ENCODE measurements around the gene IP6K1.
A peak's percentile ranks its signal among the peaks of the same experiment; 100 is the strongest.
"Not testable (repeated sequence)": the region's sequence is repeated elsewhere in the genome, so short reads cannot be mapped to it uniquely, and the experiment has no call there.

Gene IP6K1

DNA sequence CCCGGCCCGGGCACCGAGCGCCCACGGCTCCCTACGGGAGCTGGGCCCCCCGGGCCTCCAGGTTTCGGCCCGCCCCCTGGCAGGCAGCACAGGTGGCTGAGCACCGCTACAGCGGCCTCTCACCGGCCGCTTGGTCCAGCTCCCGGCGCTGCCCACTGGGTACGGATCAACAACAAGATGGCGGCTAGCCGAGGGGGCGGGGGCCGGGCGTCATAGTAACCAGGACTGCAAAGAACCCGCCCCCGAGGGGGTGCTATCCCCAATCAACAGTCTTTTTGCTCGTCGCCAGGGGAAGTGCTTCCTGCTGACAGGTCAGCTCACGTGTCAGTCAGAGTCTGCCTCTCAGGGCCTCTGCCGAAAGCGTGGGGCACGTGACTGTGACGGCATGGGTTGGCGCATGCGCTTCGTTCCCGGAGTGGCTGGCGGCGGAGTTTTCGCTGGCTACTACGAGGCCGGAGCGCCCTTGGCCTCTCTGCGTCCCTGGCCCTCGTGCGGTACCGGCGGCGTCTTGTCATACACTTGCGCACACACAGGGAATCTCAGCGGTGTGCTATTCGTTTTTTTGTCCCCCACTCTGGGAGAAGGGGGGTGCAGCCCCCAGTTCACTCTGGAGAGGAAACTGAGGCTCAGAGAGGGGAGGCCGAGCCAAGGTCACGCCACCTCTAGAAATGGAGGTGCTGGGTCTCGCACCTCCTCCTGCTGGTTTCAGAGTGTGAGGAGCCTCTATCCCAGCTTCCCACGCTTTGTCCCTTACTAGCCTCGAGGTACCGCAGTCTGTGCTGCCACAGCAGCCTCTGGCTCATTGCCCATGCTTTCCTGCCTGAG is at the start of gene IP6K1:
IP6K1 (minus strand) TSS at position 186 of the 825 bp plus-strand sequence. CDS start 38,502 bp downstream, outside the sequence.
- H3K36me3 ChIP-seq (ENCODE audit: control insufficient read depth in 2 of 2, insufficient read depth in 2 of 2, low read length in 2 of 2), result peaks cover under 1% of the 10 kb centered on the region in 2 donors
- H3K27ac ChIP-seq (ENCODE audit: low read length), result peak within 1 kb of the TSS; percentile 87
- H3K4me3 ChIP-seq (ENCODE audit: low read length in 2 of 2), result peak within 1 kb of the TSS; percentile 95 to 97
- H3K4me1 ChIP-seq (ENCODE audit: control insufficient read depth, insufficient read depth, low read length), result peaks cover 29% of the 10 kb centered on the region
- H3K9ac ChIP-seq (ENCODE audit: low read length in 2 of 2), result peak within 1 kb of the TSS; percentile 91 to 94
- no peaks in the 10 kb centered on the region for H3K27me3 ChIP-seq (ENCODE audit: control insufficient read depth in 1 of 2, insufficient read depth in 2 of 2, low read length in 2 of 2)
- H3K9me3 ChIP-seq (ENCODE audit: control insufficient read depth in 2 of 2, low read length in 2 of 2), result no peaks in the 10 kb centered on the region

DNA sequence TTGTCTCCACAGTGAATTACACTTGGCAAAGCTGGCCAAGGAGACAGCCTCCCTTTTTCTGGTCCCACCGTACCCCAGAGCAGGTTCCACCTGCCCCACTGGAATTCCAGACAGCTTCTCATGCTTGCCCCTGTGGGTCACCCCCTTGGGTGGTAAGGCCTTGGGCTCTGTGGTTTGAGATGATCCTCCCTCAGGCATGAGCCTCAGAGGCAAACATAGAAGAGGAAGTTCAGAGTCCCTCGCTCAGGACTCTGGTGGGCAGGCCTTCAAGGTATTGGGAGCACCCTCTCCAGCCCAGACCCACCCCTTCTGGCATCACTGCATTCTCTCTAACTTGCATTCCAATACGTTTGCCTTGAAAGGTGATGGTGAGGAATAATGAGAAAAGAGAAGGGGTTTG is 45.0 kb upstream of the IP6K1 start:
- Histone ChIP-seq H3K27me3 (ENCODE audit: control insufficient read depth in 1 of 2, insufficient read depth in 2 of 2, low read length in 2 of 2) (no peaks in the 10 kb centered on the region), H3K9me3 (ENCODE audit: control insufficient read depth in 2 of 2, low read length in 2 of 2) (no peaks in the 10 kb centered on the region), H3K36me3 (ENCODE audit: control insufficient read depth in 2 of 2, insufficient read depth in 2 of 2, low read length in 2 of 2) (peaks cover 0 to 4% of the 10 kb centered on the region in 2 donors), H3K9ac (ENCODE audit: low read length in 2 of 2) (no peak overlapping the region), H3K4me1 (ENCODE audit: control insufficient read depth, insufficient read depth, low read length) (no peaks in the 10 kb centered on the region), H3K4me3 (ENCODE audit: low read length in 2 of 2) (no peak overlapping the region), H3K27ac (ENCODE audit: low read length) (no peak overlapping the region)

DNA sequence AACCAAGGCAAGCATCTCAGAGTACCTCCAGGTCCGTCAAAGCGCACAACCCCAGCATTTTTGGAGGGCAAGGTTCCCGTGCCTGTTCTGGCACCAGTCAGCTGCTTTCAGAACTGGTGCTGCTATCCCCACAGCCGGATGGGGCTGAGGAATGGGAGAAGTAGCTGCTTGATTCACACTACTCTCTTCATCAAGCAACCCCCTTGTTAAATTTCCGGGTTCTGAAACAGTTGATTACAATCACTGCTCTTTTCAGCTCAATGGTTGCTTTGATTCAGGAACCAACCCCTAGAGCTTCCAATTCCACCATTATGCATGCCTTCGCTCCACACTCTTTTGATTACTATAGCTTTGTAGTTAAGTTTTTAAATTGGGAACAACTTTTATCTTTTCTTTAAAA is 39.7 kb upstream of the IP6K1 start:
- H3K27ac ChIP-seq (ENCODE audit: low read length), result no peak overlapping the region
- H3K9ac ChIP-seq (ENCODE audit: low read length in 2 of 2), result no peak overlapping the region
- no peaks in the 10 kb centered on the region for H3K9me3 ChIP-seq (ENCODE audit: control insufficient read depth in 2 of 2, low read length in 2 of 2)
- no peaks in the 10 kb centered on the region for H3K4me1 ChIP-seq (ENCODE audit: control insufficient read depth, insufficient read depth, low read length)
- H3K4me3 ChIP-seq (ENCODE audit: low read length in 2 of 2), result no peak overlapping the region
- H3K27me3 ChIP-seq (ENCODE audit: control insufficient read depth in 1 of 2, insufficient read depth in 2 of 2, low read length in 2 of 2), result no peaks in the 10 kb centered on the region
- H3K36me3 ChIP-seq (ENCODE audit: control insufficient read depth in 2 of 2, insufficient read depth in 2 of 2, low read length in 2 of 2), result peaks cover 0 to 2% of the 10 kb centered on the region in 2 donors

DNA sequence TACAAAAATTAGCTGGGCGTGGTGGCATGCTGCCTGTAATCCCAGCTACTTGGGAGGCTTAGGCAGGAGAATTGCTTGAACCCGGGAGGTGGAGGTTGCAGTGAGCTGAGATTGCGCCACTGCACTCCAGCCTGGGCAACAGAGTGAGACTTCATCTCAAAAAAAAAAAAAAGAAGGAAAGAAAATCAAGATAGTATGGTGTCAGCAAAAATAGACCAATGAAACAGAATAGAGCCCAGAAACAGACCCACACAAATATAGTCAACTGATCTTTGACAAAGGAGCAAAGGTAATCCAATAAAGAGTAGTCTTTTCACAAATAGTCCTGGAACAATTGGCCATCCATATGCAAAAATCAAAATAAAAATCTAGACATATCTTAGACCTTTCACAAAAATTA is 36.8 kb upstream of the IP6K1 start:
- H3K9me3 ChIP-seq (ENCODE audit: control insufficient read depth in 2 of 2, low read length in 2 of 2); H3K4me1 ChIP-seq (ENCODE audit: control insufficient read depth, insufficient read depth, low read length); H3K27me3 ChIP-seq (ENCODE audit: control insufficient read depth in 1 of 2, insufficient read depth in 2 of 2, low read length in 2 of 2); H3K27ac ChIP-seq (ENCODE audit: low read length); H3K9ac ChIP-seq (ENCODE audit: low read length in 2 of 2); H3K36me3 ChIP-seq (ENCODE audit: control insufficient read depth in 2 of 2, insufficient read depth in 2 of 2, low read length in 2 of 2); H3K4me3 ChIP-seq (ENCODE audit: low read length in 2 of 2): not testable (repeated sequence)

DNA sequence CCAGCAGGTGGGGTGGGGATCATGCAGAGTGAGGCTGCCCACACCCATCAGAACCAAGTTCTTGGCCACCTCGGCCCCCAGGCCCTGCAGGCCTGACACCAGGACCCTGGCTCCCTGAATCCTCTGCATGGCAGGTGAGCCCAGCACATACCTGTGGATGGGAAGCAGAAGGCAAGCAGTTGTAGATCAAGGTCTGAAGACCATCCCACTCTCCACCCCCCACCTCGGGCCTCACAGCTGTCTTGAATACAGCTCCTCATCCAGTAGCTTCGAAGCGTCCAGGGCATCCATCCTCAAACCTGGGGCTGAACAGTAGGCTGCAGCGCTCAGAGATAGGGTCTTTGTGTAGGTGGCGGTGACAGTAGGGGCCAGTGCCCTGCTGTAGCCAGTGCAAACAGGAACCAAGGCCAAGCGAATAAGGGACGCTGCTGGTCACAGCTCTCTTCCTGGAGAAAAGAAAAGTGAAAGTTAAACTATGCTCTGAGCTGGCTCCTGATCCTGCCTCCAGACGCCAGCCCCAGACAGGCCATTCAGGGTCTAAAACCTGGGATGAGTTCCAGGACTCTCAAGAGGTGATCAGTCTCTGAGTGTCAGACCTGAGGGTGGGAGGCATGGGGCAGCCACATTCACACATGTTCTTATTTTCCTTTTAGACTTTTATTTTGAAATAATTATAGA is 27.3 kb upstream of the IP6K1 start, which contains the start of gene UBA7:
UBA7 (minus strand) TSS at position 457 of the 678 bp plus-strand sequence; CDS start at position 291, 166 bp downstream.
- Histone ChIP-seq H3K36me3 (ENCODE audit: control insufficient read depth in 2 of 2, insufficient read depth in 2 of 2, low read length in 2 of 2) (peaks cover 18 to 32% of the 10 kb centered on the region in 2 donors), H3K4me3 (ENCODE audit: low read length in 2 of 2) (peak within 1 kb of the TSS; percentile 86 to 94), H3K27me3 (ENCODE audit: control insufficient read depth in 1 of 2, insufficient read depth in 2 of 2, low read length in 2 of 2) (no peaks in the 10 kb centered on the region), H3K4me1 (ENCODE audit: control insufficient read depth, insufficient read depth, low read length) (peaks cover 18% of the 10 kb centered on the region), H3K9me3 (ENCODE audit: control insufficient read depth in 2 of 2, low read length in 2 of 2) (no peaks in the 10 kb centered on the region), H3K27ac (ENCODE audit: low read length) (peak within 1 kb of the TSS; percentile 55), H3K9ac (ENCODE audit: low read length in 2 of 2) (peak within 1 kb of the TSS; percentile 78 to 83)

DNA sequence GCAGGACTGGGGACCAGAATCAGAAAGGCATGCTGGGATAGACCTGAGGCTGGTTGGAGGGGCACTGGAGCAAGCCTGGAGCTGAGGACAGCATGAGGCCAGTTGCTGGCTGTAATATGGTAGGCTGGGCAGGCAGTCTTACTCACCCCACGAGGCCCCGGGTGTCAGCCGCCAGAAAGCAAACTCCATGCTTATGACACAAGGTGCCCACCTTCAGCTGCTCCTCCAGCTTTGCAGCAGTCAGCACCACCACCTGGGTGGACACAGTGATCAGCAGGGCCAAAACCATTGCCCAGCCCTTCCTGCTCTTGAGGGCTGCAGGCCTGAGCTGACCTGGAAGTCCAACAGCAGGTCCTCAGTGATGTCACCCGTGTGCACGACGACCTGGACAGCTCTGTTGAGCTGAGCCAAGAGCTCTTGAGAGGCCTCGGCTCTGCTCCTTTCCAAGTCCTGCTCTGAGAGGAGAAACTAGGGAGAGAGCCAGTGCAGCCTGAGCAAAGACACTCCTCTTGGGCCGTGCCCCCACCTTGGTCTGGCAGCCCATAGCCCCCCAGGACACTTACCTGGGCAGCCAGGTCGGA is 26.7 kb upstream of the IP6K1 start:
- peaks cover 18 to 32% of the 10 kb centered on the region in 2 donors for H3K36me3 ChIP-seq (ENCODE audit: control insufficient read depth in 2 of 2, insufficient read depth in 2 of 2, low read length in 2 of 2)
- H3K4me1 ChIP-seq (ENCODE audit: control insufficient read depth, insufficient read depth, low read length), result peaks cover 19% of the 10 kb centered on the region
- peak overlapping the region; percentile 55 for H3K27ac ChIP-seq (ENCODE audit: low read length)
- H3K9ac ChIP-seq (ENCODE audit: low read length in 2 of 2), result peak overlapping the region; percentile 78 to 83
- H3K9me3 ChIP-seq (ENCODE audit: control insufficient read depth in 2 of 2, low read length in 2 of 2), result no peaks in the 10 kb centered on the region
- no peaks in the 10 kb centered on the region for H3K27me3 ChIP-seq (ENCODE audit: control insufficient read depth in 1 of 2, insufficient read depth in 2 of 2, low read length in 2 of 2)
- H3K4me3 ChIP-seq (ENCODE audit: low read length in 2 of 2), result peak overlapping the region; percentile 86 to 94

DNA sequence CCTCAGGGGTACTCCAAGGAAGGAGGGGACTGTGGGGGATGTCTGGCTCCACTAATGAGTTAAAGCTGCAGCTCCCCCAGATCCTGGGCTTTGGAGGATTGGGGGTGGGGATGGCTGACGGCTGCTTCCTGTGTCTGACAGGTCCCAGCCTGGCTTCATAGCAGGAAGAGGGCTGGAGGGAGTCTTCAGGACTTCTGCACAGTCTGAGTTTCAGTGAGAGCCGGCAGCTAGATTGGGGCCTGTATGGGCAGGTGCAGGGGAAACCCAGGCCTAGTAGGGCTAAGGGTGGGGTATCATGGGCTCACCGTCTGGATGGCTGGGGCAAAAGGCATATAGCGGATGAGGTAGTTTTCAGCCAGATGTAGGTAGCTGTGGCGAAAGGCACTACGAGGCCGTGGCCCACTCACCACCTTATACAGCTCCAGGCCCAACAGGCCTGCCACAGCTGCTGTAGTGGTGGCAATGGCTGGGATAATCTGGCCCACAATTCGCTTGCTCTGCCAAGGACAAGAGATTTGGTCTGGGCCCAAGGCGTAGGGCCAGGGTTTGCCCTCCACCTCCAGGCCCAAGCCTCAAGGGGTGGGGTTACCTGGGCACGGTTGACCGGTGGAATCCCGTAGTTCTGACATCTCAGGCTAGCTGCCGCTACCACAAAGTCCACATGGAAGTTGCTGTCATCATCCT is 21.2 kb upstream of the IP6K1 start:
- no peak overlapping the region for H3K27ac ChIP-seq (ENCODE audit: low read length)
- no peak overlapping the region for H3K9ac ChIP-seq (ENCODE audit: low read length in 2 of 2)
- H3K36me3 ChIP-seq (ENCODE audit: control insufficient read depth in 2 of 2, insufficient read depth in 2 of 2, low read length in 2 of 2), result peaks cover 18 to 32% of the 10 kb centered on the region in 2 donors
- peaks cover 49% of the 10 kb centered on the region for H3K4me1 ChIP-seq (ENCODE audit: control insufficient read depth, insufficient read depth, low read length)
- no peaks in the 10 kb centered on the region for H3K9me3 ChIP-seq (ENCODE audit: control insufficient read depth in 2 of 2, low read length in 2 of 2)
- no peaks in the 10 kb centered on the region for H3K27me3 ChIP-seq (ENCODE audit: control insufficient read depth in 1 of 2, insufficient read depth in 2 of 2, low read length in 2 of 2)
- H3K4me3 ChIP-seq (ENCODE audit: low read length in 2 of 2), result no peak overlapping the region

DNA sequence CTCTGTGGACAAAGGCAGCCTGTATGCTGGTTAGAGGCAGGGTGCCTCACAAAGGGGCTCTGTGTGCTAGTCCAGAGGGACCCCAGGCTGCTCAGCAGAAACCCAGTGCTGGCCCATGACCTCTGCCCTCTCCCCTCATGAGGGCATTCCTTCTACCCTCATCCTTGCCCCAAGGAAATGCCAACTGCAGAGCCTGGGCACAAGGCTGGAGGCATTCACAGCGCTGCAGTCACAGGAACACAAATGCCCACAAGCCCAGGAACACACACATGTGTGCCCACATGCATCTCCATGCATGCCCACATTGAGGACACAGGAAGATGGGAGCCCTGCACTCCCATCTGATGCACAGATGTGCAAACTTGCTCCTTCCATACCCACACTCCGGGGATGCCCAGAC is 20.5 kb upstream of the IP6K1 start:
- no peak overlapping the region for H3K4me3 ChIP-seq (ENCODE audit: low read length in 2 of 2)
- H3K27me3 ChIP-seq (ENCODE audit: control insufficient read depth in 1 of 2, insufficient read depth in 2 of 2, low read length in 2 of 2), result no peaks in the 10 kb centered on the region
- H3K4me1 ChIP-seq (ENCODE audit: control insufficient read depth, insufficient read depth, low read length), result peaks cover 48% of the 10 kb centered on the region
- no peak overlapping the region for H3K9ac ChIP-seq (ENCODE audit: low read length in 2 of 2)
- H3K36me3 ChIP-seq (ENCODE audit: control insufficient read depth in 2 of 2, insufficient read depth in 2 of 2, low read length in 2 of 2), result peaks cover 18 to 26% of the 10 kb centered on the region in 2 donors
- no peaks in the 10 kb centered on the region for H3K9me3 ChIP-seq (ENCODE audit: control insufficient read depth in 2 of 2, low read length in 2 of 2)
- H3K27ac ChIP-seq (ENCODE audit: low read length), result peak overlapping the region; percentile 67

DNA sequence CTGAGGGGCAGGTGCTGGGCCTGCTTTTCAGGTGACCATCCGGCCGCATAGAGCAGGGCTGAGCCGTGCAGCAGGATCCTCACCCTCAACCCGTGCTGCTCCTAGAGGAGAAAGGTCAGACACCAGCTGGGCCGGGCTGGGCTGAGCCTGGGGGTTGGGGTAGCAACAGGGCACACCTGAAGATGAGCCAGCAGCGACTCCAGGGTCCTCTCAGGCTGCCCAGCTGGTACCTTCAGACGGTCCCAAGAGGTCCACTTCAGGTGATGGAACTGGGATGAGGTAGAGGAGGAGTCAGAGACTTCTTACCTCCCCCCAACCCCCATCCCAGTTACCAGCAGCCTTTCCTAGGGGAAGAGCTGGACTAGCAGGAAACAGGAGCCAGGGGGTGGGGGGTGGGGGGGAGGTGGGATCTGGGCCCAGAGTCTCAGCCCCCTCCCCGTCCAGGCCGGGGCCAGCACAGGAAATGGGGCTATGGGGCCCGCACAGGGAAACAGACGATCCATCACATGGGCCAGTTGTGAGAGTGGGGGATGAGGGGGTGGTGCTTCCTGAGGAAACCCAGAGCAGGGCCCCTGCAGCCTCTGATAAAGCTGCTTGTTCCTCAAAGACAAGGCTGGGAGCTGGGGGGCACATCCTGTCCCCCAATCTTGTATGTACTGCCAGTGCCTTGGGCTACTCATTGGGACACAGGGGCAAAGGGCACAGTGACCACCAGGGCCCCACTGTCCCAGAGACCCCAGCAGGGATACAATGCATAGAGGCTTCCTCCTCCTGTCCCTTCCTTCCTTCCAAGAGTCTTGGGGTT is 19.8 kb upstream of the IP6K1 start:
- H3K4me1 ChIP-seq (ENCODE audit: control insufficient read depth, insufficient read depth, low read length), result peaks cover 49% of the 10 kb centered on the region
- H3K27me3 ChIP-seq (ENCODE audit: control insufficient read depth in 1 of 2, insufficient read depth in 2 of 2, low read length in 2 of 2), result no peaks in the 10 kb centered on the region
- H3K27ac ChIP-seq (ENCODE audit: low read length), result peak overlapping the region; percentile 67
- peak overlapping the region in 1 of 2 donors; percentile 29 for H3K9ac ChIP-seq (ENCODE audit: low read length in 2 of 2)
- no peaks in the 10 kb centered on the region for H3K9me3 ChIP-seq (ENCODE audit: control insufficient read depth in 2 of 2, low read length in 2 of 2)
- peak overlapping the region in 1 of 2 donors; percentile 40 for H3K4me3 ChIP-seq (ENCODE audit: low read length in 2 of 2)
- H3K36me3 ChIP-seq (ENCODE audit: control insufficient read depth in 2 of 2, insufficient read depth in 2 of 2, low read length in 2 of 2), result peaks cover 12 to 20% of the 10 kb centered on the region in 2 donors

All from stomach smooth muscle (tissue), 2 donors.